HepG2 (cell line): ENCODE data around the gene PKM. TPM values are rescaled to one million over a fixed set of nuclear protein-coding genes. Genes with fewer than 3 reads are reported as not detected.

ENCODE experiments used
- ATAC-seq: fragments of 200-7000 bp; cut with Tn5 transposase; 3 replicates; pipeline ENCODE4 v1.9.1; 2020; ENCODE audit warnings: mild to moderate bottlenecking, moderate library complexity
- BruUV-seq: library from RNA; stranded (reverse); fragments of 400-500 nt; replicated peaks from 2 replicates; lab custom pipeline; 2021; lab: Mats Ljungman, UMichigan
- CTCF ChIA-PET: fragments of 300-600 bp; formaldehyde crosslinking; extraction: SDS; loops from one replicate; lab custom pipeline; 2021; ENCODE audit warnings: low total read pairs, inconsistent platforms, low intra/inter-chr PET ratio; lab: Yijun Ruan, JAX
- POLR2A ChIA-PET: fragments of 350-600 bp; sonication (Branson Sonifier 250); formaldehyde crosslinking; loops from one replicate; lab custom pipeline; 2020; ENCODE audit warnings: antibody characterized with exemption, inconsistent platforms; lab: Yijun Ruan, JAX
- DNase-seq: peaks from one replicate; pipeline ENCODE4 v3.0.0-alpha.2; 2015; ENCODE audit warnings: low spot score
- FAIRE-seq: peaks from 3 replicates; lab custom pipeline; 2011; peaks lifted over from hg19 to GRCh38; lab: Jason Lieb, UNC
- H2AFZ ChIP-seq: one replicate; pipeline ENCODE4 v1.6.1; 2011; ENCODE audit warnings: low read length, inconsistent platforms
- H3K27ac ChIP-seq: fragments of 300-600 bp; 3 replicates; pipeline ENCODE4 v1.8.0; 2011; ENCODE audit warnings: mixed run types, mild to moderate bottlenecking, mixed read lengths, low read length, inconsistent platforms; ENCODE audit not compliant: insufficient read depth; ENCODE audit errors: extremely low read length
- H3K27me3 ChIP-seq, 2 experiments: fragments of 200-600 bp in 1 of 2; 2 replicates in 1 of 2; 3 replicates in 1 of 2; pipeline versions ENCODE4 v1.6.0 to v1.8.0; 2011; ENCODE audit warnings: low read length in 2 of 2, mild to moderate bottlenecking in 2 of 2, moderate library complexity in 2 of 2, inconsistent platforms in 1 of 2; ENCODE audit not compliant: insufficient read depth in 2 of 2, control insufficient read depth in 1 of 2
- H3K36me3 ChIP-seq, 2 experiments: fragments of 200-600 bp in 1 of 2; replicated peaks in 1 of 2; 2 replicates in 1 of 2; 3 replicates in 1 of 2; pipeline versions ENCODE4 v1.5.1 to v1.8.0; 2011; ENCODE audit warnings: low read length in 2 of 2, inconsistent platforms in 1 of 2; ENCODE audit not compliant: insufficient read depth in 2 of 2, control insufficient read depth in 1 of 2
- H3K4me1 ChIP-seq: 2 replicates; pipeline ENCODE4 v1.5.1; 2012; ENCODE audit warnings: low read length, inconsistent platforms; ENCODE audit not compliant: insufficient read depth
- H3K4me2 ChIP-seq: 2 replicates; pipeline ENCODE4 v1.6.0; 2011; ENCODE audit warnings: low read depth, low read length, inconsistent platforms
- H3K4me3 ChIP-seq, 3 experiments: fragments of 200-600 bp in 1 of 3; sonication (generic), shearing (Covaris generic) in 1 of 3; replicated peaks in 1 of 3; 2 replicates each; pipeline ENCODE4 v1.5.1; 2011 to 2016; ENCODE audit warnings: low read length in 3 of 3, inconsistent platforms in 2 of 3, low read depth in 2 of 3, mild to moderate bottlenecking in 2 of 3, control low read depth in 1 of 3, mixed read lengths in 1 of 3; ENCODE audit not compliant: insufficient read depth in 1 of 3
- H3K79me2 ChIP-seq: one replicate; pipeline ENCODE4 v1.6.1; 2011; ENCODE audit warnings: low read length, inconsistent platforms; ENCODE audit not compliant: insufficient read depth
- H3K9ac ChIP-seq: 2 replicates; pipeline ENCODE4 v1.6.0; 2011; ENCODE audit warnings: mild to moderate bottlenecking, low read depth, low read length, inconsistent platforms; ENCODE audit not compliant: insufficient read depth
- H3K9me3 ChIP-seq: 2 replicates; pipeline ENCODE4 v1.5.1; 2012; ENCODE audit warnings: mild to moderate bottlenecking, low read length
- H4K20me1 ChIP-seq: 2 replicates; pipeline ENCODE4 v1.6.0; 2011; ENCODE audit warnings: inconsistent platforms, mild to moderate bottlenecking, low read length, moderate library complexity; ENCODE audit not compliant: insufficient read depth
- GMEB1 ChIP-seq: sonication (generic); formaldehyde crosslinking; IDR thresholded peaks from 2 replicates; pipeline ENCODE4 v1.5.1; 2020; ENCODE audit warnings: missing genetic modification reagents, mild to moderate bottlenecking, borderline replicate concordance
- GTF3A ChIP-seq: sonication (generic); formaldehyde crosslinking; conservative IDR thresholded peaks from 2 replicates; pipeline ENCODE4 v1.4.0; 2020; ENCODE audit warnings: mild to moderate bottlenecking, missing genetic modification reagents
- HNRNPL ChIP-seq: fragments of 200-400 bp; formaldehyde crosslinking; IDR thresholded peaks from 2 replicates; pipeline ENCODE4 v1.6.1; 2017; ENCODE audit warnings: mild to moderate bottlenecking, low read depth, low read length
- HOXA5 ChIP-seq: sonication (generic); formaldehyde crosslinking; IDR thresholded peaks from 2 replicates; pipeline ENCODE4 v1.4.0; 2020; ENCODE audit warnings: missing genetic modification reagents
- IRF9 ChIP-seq: sonication (generic); formaldehyde crosslinking; IDR thresholded peaks from 2 replicates; pipeline ENCODE4 v1.8.0; 2022; ENCODE audit warnings: missing genetic modification reagents, mild to moderate bottlenecking, borderline replicate concordance
- JDP2 ChIP-seq: sonication (generic); formaldehyde crosslinking; IDR thresholded peaks from 2 replicates; pipeline ENCODE4 v1.8.1; 2022; ENCODE audit warnings: missing genetic modification reagents, borderline replicate concordance
- NFE2L2 ChIP-seq: fragments of 150-350 bp; IDR thresholded peaks from 2 replicates; pipeline ENCODE4 v1.6.1; 2014; ENCODE audit warnings: low read length
- RARG ChIP-seq: sonication (generic); formaldehyde crosslinking; IDR thresholded peaks from 2 replicates; pipeline ENCODE4 v1.4.0; 2020; ENCODE audit warnings: low read depth, mild to moderate bottlenecking, missing genetic modification reagents
- U2AF2 ChIP-seq: fragments of 200-400 bp; formaldehyde crosslinking; IDR thresholded peaks from 2 replicates; pipeline ENCODE4 v1.6.1; 2017; ENCODE audit warnings: low read depth, mild to moderate bottlenecking, low read length
- ZBTB10 ChIP-seq: sonication (generic); formaldehyde crosslinking; IDR thresholded peaks from 2 replicates; pipeline ENCODE4 v1.4.0; 2020; ENCODE audit warnings: missing genetic modification reagents, borderline replicate concordance
- ZNF225 ChIP-seq: sonication (generic); formaldehyde crosslinking; IDR thresholded peaks from 2 replicates; pipeline ENCODE4 v1.4.0; 2020; ENCODE audit warnings: mild to moderate bottlenecking, missing genetic modification reagents
- ZNF333 ChIP-seq: sonication (generic); formaldehyde crosslinking; IDR thresholded peaks from 2 replicates; pipeline ENCODE4 v1.4.0; 2020; ENCODE audit warnings: mild to moderate bottlenecking, missing genetic modification reagents, borderline replicate concordance
- ZNF547 ChIP-seq: sonication (generic); formaldehyde crosslinking; IDR thresholded peaks from 2 replicates; pipeline ENCODE4 v1.5.1; 2020; ENCODE audit warnings: mild to moderate bottlenecking, missing genetic modification reagents
- ZNF562 ChIP-seq: sonication (generic); formaldehyde crosslinking; IDR thresholded peaks from 2 replicates; pipeline ENCODE4 v1.8.0; 2022; ENCODE audit warnings: missing genetic modification reagents, borderline replicate concordance
- ZNF572 ChIP-seq: sonication (generic); formaldehyde crosslinking; IDR thresholded peaks from 2 replicates; pipeline ENCODE4 v1.5.1; 2020; ENCODE audit warnings: mild to moderate bottlenecking, missing genetic modification reagents
- ZNF766 ChIP-seq: sonication (generic); formaldehyde crosslinking; IDR thresholded peaks from 2 replicates; pipeline ENCODE4 v1.5.0; 2020; ENCODE audit warnings: missing genetic modification reagents, borderline replicate concordance
- ZSCAN9 ChIP-seq: IDR thresholded peaks from 2 replicates; pipeline ENCODE4 v1.6.1; 2016; ENCODE audit warnings: borderline replicate concordance
- WGBS: methylation state at CpG from one replicate; pipeline ENCODE4 v1.1.6; 2017; ENCODE audit warnings: low lambda C conversion rate; 5-methylcytosine and 5-hydroxymethylcytosine counted together
- in situ Hi-C: cut with HindIII; loops from 2 replicates; pipeline ENCODE4 v1.10.0; 2017; ENCODE audit warnings: low pct_unique_long_range_greater_than_20kb; ENCODE audit not compliant: extremely low pct_ligation_motif_present
- intact Hi-C: fragments of 100-400 bp; cut with micrococcal nuclease; formaldehyde crosslinking; loops from one replicate; pipeline ENCODE4 v1.10.0; 2022; ENCODE audit not compliant: unreplicated experiment
- polyA plus RNA-seq, 8 experiments: library from polyadenylated mRNA; depleted of rRNA in 3 of 8; stranded (reverse) in 7 of 8; unstranded in 1 of 8; fragments of >200 nt; fragmentation: Illumina TruSeq in 4 of 8; extraction: Trizol in 4 of 8; gene quantifications; 2 replicates each; pipeline versions ENCODE4 v1.2.1 to v1.2.3, GENCODE V29; 2011 to 2016; ENCODE audit warnings: low read depth in 4 of 8, missing spikeins in 1 of 8, mixed read lengths in 1 of 8; ENCODE audit not compliant: insufficient read depth in 1 of 8
- total RNA-seq, 5 experiments: library from RNA; depleted of rRNA; stranded (reverse); fragments of >200 nt; fragmentation: Illumina TruSeq; extraction: Trizol; gene quantifications; 2 replicates each; pipeline ENCODE4 v1.2.3, GENCODE V29; 2016; ENCODE audit warnings: low read depth in 1 of 5

The PKM gene
- total and polyA plus RNA-seq, 2 of the 13 experiments (the other 11 are each of a cell fraction or from before 2014, with no cell fraction given): 488 to 780 TPM

- WGBS: under 1% methylated on average over 43 of the region's 79 CpGs
- peak; percentile 70 for ATAC-seq
- H3K9me3 ChIP-seq: no peaks in the 10 kb centered on the region
- H3K36me3 ChIP-seq: peaks cover 0 to 5% of the 10 kb centered on the region in 2 experiments; a peak in 1 of 5 replicates
- peak overlapping the region; percentile 77 for H3K27ac ChIP-seq
- peaks cover 59% of the 10 kb centered on the region for H3K79me2 ChIP-seq
- no peaks in the 10 kb centered on the region; a peak in 1 of 5 replicates for H3K27me3 ChIP-seq
- peak overlapping the region; percentile 93 for H3K4me2 ChIP-seq
- no peak for FAIRE-seq
- no peak overlapping the region for H2AFZ ChIP-seq
- intact Hi-C loops (loop anchor here (1.0 to 2.0 kb wide), 3 partner anchors 32 to 120 kb away; no protein-coding TSS in a partner anchor), in situ Hi-C loops (no loop called here)
- peaks cover 36% of the 10 kb centered on the region for H4K20me1 ChIP-seq
- peak; percentile 81 for DNase-seq
- no TSS peak for BruUV-seq
- H3K4me1 ChIP-seq: peaks cover 62% of the 10 kb centered on the region
- peak overlapping the region; percentile 81 to 99 (median 96) for H3K4me3 ChIP-seq
- CTCF ChIA-PET: no interaction called here
- H3K9ac ChIP-seq: peak overlapping the region; percentile 94
- POLR2A ChIA-PET: interaction anchor here (0.6 to 3.1 kb wide), 13 partner anchors 11 to 742 kb away, joined by 3 to 33 read pairs (median 5); partner anchors contain the start of genes BBS4, GRAMD2A, HEXA and HIGD2B
- TF ChIP-seq HNRNPL: no peak
- peak; percentile 55; the same call in 1 of the 2 replicates for TF ChIP-seq ZNF572
- no peak for TF ChIP-seq JDP2 (CRISPR knock-in tag)
- TF ChIP-seq ZNF562 (CRISPR knock-in tag): no peak
- TF ChIP-seq NFE2L2: no peak
- TF ChIP-seq ZNF333 (CRISPR knock-in tag): no peak
- TF ChIP-seq IRF9 (CRISPR knock-in tag): no peak
- no peak for TF ChIP-seq ZBTB10 (CRISPR knock-in tag)
- no peak for TF ChIP-seq GMEB1 (CRISPR knock-in tag)
- TF ChIP-seq ZSCAN9 (CRISPR knock-in tag): no peak; the same call in 1 of the 2 replicates
- TF ChIP-seq U2AF2: no peak
- TF ChIP-seq ZNF225 (CRISPR knock-in tag): peak; percentile 18; the same call in 1 of the 2 replicates
- TF ChIP-seq ZNF766: peak; percentile 23; the same call in 1 of the 2 replicates
- no peak for TF ChIP-seq HOXA5 (CRISPR knock-in tag)
- TF ChIP-seq RARG (CRISPR knock-in tag): no peak
- no peak for TF ChIP-seq GTF3A
- TF ChIP-seq ZNF547 (CRISPR knock-in tag): no peak; the same call in 1 of the 2 replicates
Observed at GRCh38 chr15:72230197-72231065, 559 bp downstream of the PKM start.
